Thyroid gland (tissue), 4 donors: ENCODE results near the gene OSBPL3. TPM values are rescaled to one million over a fixed set of nuclear protein-coding genes. Genes with fewer than 3 reads are reported as not detected.
A peak's percentile ranks its signal among the peaks of the same experiment; 100 is the strongest.

Experiments
- DNase-seq, 2 donors: peaks; one replicate each; pipeline ENCODE4 v3.0.0-alpha.2; 2019
- H3K27ac ChIP-seq, 3 donors: fragments of 200-600 bp; sonication (generic); 1 replicate in 2 of 3; 2 replicates in 1 of 3; pipeline ENCODE4 v1.5.1; 2016 to 2019; ENCODE audit warnings: mild to moderate bottlenecking in 1 of 3, moderate library complexity in 1 of 3
- H3K27me3 ChIP-seq: fragments of 200-600 bp; sonication (generic); one replicate; pipeline ENCODE4 v1.5.1; 2019
- H3K36me3 ChIP-seq, 2 donors: fragments of 200-600 bp; sonication (generic); one replicate each; pipeline ENCODE4 v1.5.1; 2016 to 2019
- H3K4me1 ChIP-seq, 2 donors: fragments of 200-600 bp; sonication (generic); one replicate each; pipeline ENCODE4 v1.5.1; 2017 to 2019
- H3K4me3 ChIP-seq, 3 donors: fragments of 200-600 bp; sonication (generic); replicated peaks in 1 of 3; 1 replicate in 2 of 3; 2 replicates in 1 of 3; pipeline ENCODE4 v1.5.1; 2016; ENCODE audit warnings: mild to moderate bottlenecking in 1 of 3
- H3K9me3 ChIP-seq: fragments of 200-600 bp; sonication (generic); one replicate; pipeline ENCODE4 v1.5.1; 2017
- CTCF ChIP-seq, 6 experiments: fragments of 200-600 bp in 3 of 6; fragments of 450-650 bp in 3 of 6; sonication (generic) in 3 of 6; IDR thresholded peaks; one replicate each; pipeline ENCODE4 v1.5.1; 2016 to 2019; ENCODE audit warnings: antibody characterized with exemption in 6 of 6, mild to moderate bottlenecking in 2 of 6, inconsistent platforms in 1 of 6, moderate library complexity in 1 of 6
- POLR2A ChIP-seq, 2 donors: fragments of 450-650 bp; IDR thresholded peaks; one replicate each; pipeline ENCODE4 v1.6.1; 2017; ENCODE audit warnings: antibody characterized with exemption in 2 of 2, mild to moderate bottlenecking in 2 of 2, moderate library complexity in 1 of 2
- WGBS, 2 donors: methylation state at CpG; one replicate each; pipeline ENCODE4 v1.1.5; 2017; 5-methylcytosine and 5-hydroxymethylcytosine counted together
- intact Hi-C: fragments of 100-400 bp; cut with DNase I; formaldehyde crosslinking; loops from one replicate; pipeline ENCODE4 v1.15.1; 2023
- total RNA-seq, 4 donors: library from RNA; depleted of rRNA; stranded (reverse); fragments of >200 nt; gene quantifications; one replicate each; pipeline ENCODE4 v1.2.3, GENCODE V29; 2016

Gene OSBPL3
- total RNA-seq, 4 donors from 2014 or later, result 22.1 to 41.7 (median 34.3) TPM

GRCh38 chr7:24821045-24821753 lies 158.8 kb downstream of the OSBPL3 start:
- H3K27me3 ChIP-seq, result no peaks in the 10 kb centered on the region
- peak overlapping the region; percentile 42 to 79 (median 71) for H3K27ac ChIP-seq
- H3K4me3 ChIP-seq, result no peak overlapping the region
- no peaks in the 10 kb centered on the region for H3K9me3 ChIP-seq
- peak; percentile 29 for DNase-seq
- TF ChIP-seq CTCF (IDR thresholded peaks at IDR 0.05), result no peak
- no peak for TF ChIP-seq POLR2A (IDR thresholded peaks at IDR 0.05)
- WGBS, 2 donors, result 69 to 72% methylated on average over 9 of the region's 9 CpGs
- H3K36me3 ChIP-seq, result no peaks in the 10 kb centered on the region
- H3K4me1 ChIP-seq, result peaks cover 0 to 19% of the 10 kb centered on the region in 2 donors
- intact Hi-C loops, result no loop called here

- no peak overlapping the region for H3K4me3 ChIP-seq
- no peak for DNase-seq
- intact Hi-C loops, result no loop called here
- peaks cover 0 to 13% of the 10 kb centered on the region in 2 donors for H3K4me1 ChIP-seq
- H3K27ac ChIP-seq, result peak overlapping the region; percentile 42 to 79 (median 71)
- no peaks in the 10 kb centered on the region for H3K27me3 ChIP-seq
- no peaks in the 10 kb centered on the region for H3K9me3 ChIP-seq
- H3K36me3 ChIP-seq, result no peaks in the 10 kb centered on the region
- TF ChIP-seq CTCF (IDR thresholded peaks at IDR 0.05), result no peak
- TF ChIP-seq POLR2A (IDR thresholded peaks at IDR 0.05), result no peak
These were observed 159.3 kb downstream of the OSBPL3 start for GRCh38 chr7:24820730-24821044.

- DNase-seq, result peak; percentile 85 to 90
- intact Hi-C loops, result no loop called here
- Histone ChIP-seq H3K4me3 (no peak overlapping the region), H3K27me3 (no peaks in the 10 kb centered on the region), H3K27ac (peak overlapping the region; percentile 42 to 79 (median 71)), H3K4me1 (peaks cover 0 to 12% of the 10 kb centered on the region in 2 donors), H3K9me3 (no peaks in the 10 kb centered on the region), H3K36me3 (no peaks in the 10 kb centered on the region)
- peak; percentile 47 to 93 (median 88) for TF ChIP-seq CTCF (IDR thresholded peaks at IDR 0.05)
- TF ChIP-seq POLR2A (IDR thresholded peaks at IDR 0.05), result no peak
- WGBS, 2 donors, result 16 to 19% methylated on average over 11 of the region's 11 CpGs
These were observed 159.9 kb downstream of the OSBPL3 start for GRCh38 chr7:24819916-24820689.

GRCh38 chr7:24817339-24817738 lies 162.6 kb downstream of the OSBPL3 start:
- no peak for DNase-seq
- 74 to 76% methylated on average over 4 of the region's 4 CpGs for WGBS, 2 donors
- no peak overlapping the region for H3K4me3 ChIP-seq
- no peaks in the 10 kb centered on the region for H3K9me3 ChIP-seq
- no peaks in the 10 kb centered on the region for H3K36me3 ChIP-seq
- H3K4me1 ChIP-seq, result peaks cover 0 to 12% of the 10 kb centered on the region in 2 donors
- intact Hi-C loops, result no loop called here
- no peak overlapping the region for H3K27ac ChIP-seq
- no peak for TF ChIP-seq CTCF (IDR thresholded peaks at IDR 0.05)
- no peak for TF ChIP-seq POLR2A (IDR thresholded peaks at IDR 0.05)
- no peaks in the 10 kb centered on the region for H3K27me3 ChIP-seq

- Histone ChIP-seq H3K4me3 (no peak overlapping the region), H3K4me1 (peaks cover 0 to 12% of the 10 kb centered on the region in 2 donors), H3K9me3 (no peaks in the 10 kb centered on the region), H3K36me3 (no peaks in the 10 kb centered on the region), H3K27ac (no peak overlapping the region), H3K27me3 (no peaks in the 10 kb centered on the region)
- 92 to 95% methylated on average over 3 of the region's 3 CpGs for whole genome bisulfite sequencing, 2 donors
- intact Hi-C loops, result no loop called here
- DNase-seq, result no peak
- TF ChIP-seq CTCF (IDR thresholded peaks at IDR 0.05) (no peak), POLR2A (IDR thresholded peaks at IDR 0.05) (no peak)
These were observed 163.1 kb downstream of the OSBPL3 start for GRCh38 chr7:24816868-24817267.
